Ovary (tissue), 9 donors: ENCODE data around the gene SPDYC. TPM values are rescaled to one million over a fixed set of nuclear protein-coding genes. Genes with fewer than 3 reads are reported as not detected.

Experiments
- DNase-seq, 5 donors: peaks; one replicate each; pipeline ENCODE4 v3.0.0-alpha.2; 2019 to 2020
- H3K27ac ChIP-seq, 2 donors: fragments of 200-600 bp; one replicate each; pipeline versions ENCODE4 v1.5.1 to v1.8.0; 2019 to 2022
- H3K27me3 ChIP-seq: fragments of 200-600 bp; one replicate; pipeline ENCODE4 v1.8.0; 2022
- H3K36me3 ChIP-seq: fragments of 200-600 bp; sonication (generic); one replicate; pipeline ENCODE4 v1.5.1; 2019
- H3K4me1 ChIP-seq: one replicate; pipeline ENCODE4 v1.8.1; 2013; ENCODE audit warnings: mild to moderate bottlenecking, moderate library complexity; ENCODE audit not compliant: insufficient read depth
- H3K4me3 ChIP-seq: fragments of 200-600 bp; sonication (generic); one replicate; pipeline ENCODE4 v1.5.1; 2017
- H3K9me3 ChIP-seq, 2 donors: fragments of 200-600 bp in 1 of 2; sonication (generic) in 1 of 2; one replicate each; pipeline versions ENCODE4 v1.5.1 to v1.8.1; 2013 to 2019; ENCODE audit warnings: mild to moderate bottlenecking in 1 of 2, moderate library complexity in 1 of 2
- CTCF ChIP-seq, 3 donors: fragments of 450-650 bp in 2 of 3; fragments of 200-600 bp in 1 of 3; IDR thresholded peaks; one replicate each; pipeline versions ENCODE4 v1.5.1 to v1.8.0; 2016 to 2022; ENCODE audit warnings: antibody characterized with exemption in 3 of 3, mild to moderate bottlenecking in 1 of 3
- EP300 ChIP-seq: sonication (generic); formaldehyde crosslinking; IDR thresholded peaks from one replicate; pipeline ENCODE4 v1.6.1; 2017; ENCODE audit warnings: antibody characterized with exemption
- POLR2A ChIP-seq: fragments of 450-650 bp; IDR thresholded peaks from one replicate; pipeline ENCODE4 v1.6.1; 2017; ENCODE audit warnings: antibody characterized with exemption, mild to moderate bottlenecking, moderate library complexity
- WGBS, 3 donors: extraction: QIAGEN DNeasy Blood & Tissue Kit in 1 of 3; methylation state at CpG; one replicate each; pipeline versions ENCODE4 v1.1.5 to v1.1.7; 2013 to 2017; 5-methylcytosine and 5-hydroxymethylcytosine counted together
- intact Hi-C, 4 donors: fragments of 100-400 bp; cut with DNase I; formaldehyde crosslinking; loops; one replicate each; pipeline versions ENCODE4 v1.11.0 to v1.15.1; 2022 to 2023
- polyA plus RNA-seq, 2 donors: library from polyadenylated mRNA; stranded (reverse); fragments of 200-250 nt in 1 of 2; fragments of 350-450 nt in 1 of 2; fragmentation: Illumina TruSeq in 1 of 2; extraction: RNeasy Lipid Tissue Mini Kit (QIAGEN cat#74804) in 1 of 2; gene quantifications; one replicate each; pipeline ENCODE4 v1.2.3, GENCODE V29; 2013 to 2014
- total RNA-seq, 7 donors: library from RNA; depleted of rRNA in 2 of 7; stranded (reverse); fragments of >200 nt in 2 of 7; fragmentation: NEBNext Ultra II Directional in 3 of 7; extraction: Animal tissue kit (Norgen Biotek cat#: 25700) in 3 of 7; gene quantifications; one replicate each; pipeline versions ENCODE4 v1.1.0 to v1.2.4, GENCODE V29; 2016 to 2023
- donor health status: DM: no; HTN: no; CAD: no; lungs with moderate emphysema.
- donor health status: DM: no; HTN: no; CAD: no.
- donor health status: Bipolar disorder and iron deficiency.
- donor health status: DM: yes; HTN: yes; CAD: no.
- donor health status: DM: no; HTN: no; CAD: no.
- donor health status: DM: yes; HTN: yes; CAD: no.

SPDYC gene
- total and polyA plus RNA-seq, 9 donors, result 0.07 TPM; not detected in 8

- Histone ChIP-seq H3K36me3 (no peaks in the 10 kb centered on the region), H3K27me3 (no peaks in the 10 kb centered on the region), H3K4me1 (no peaks in the 10 kb centered on the region), H3K27ac (no peak overlapping the region), H3K9me3 (no peaks in the 10 kb centered on the region), H3K4me3 (no peak overlapping the region)
- WGBS, 3 donors, result 88 to 100% (median 96%) methylated on average over 3 of the region's 3 CpGs
- intact Hi-C loops, result no loop called here
- TF ChIP-seq POLR2A, result no peak
- TF ChIP-seq CTCF (IDR thresholded peaks at IDR 0.05), result no peak
- no peak for TF ChIP-seq EP300
- peak in 1 of 5 donors; percentile 3 for DNase-seq
Observed at GRCh38 chr11:65156926-65157325, 13.1 kb upstream of the SPDYC start.

- no peak for DNase-seq
- no peaks in the 10 kb centered on the region for H3K9me3 ChIP-seq
- intact Hi-C loops, result no loop called here
- no peak overlapping the region for H3K4me3 ChIP-seq
- H3K27ac ChIP-seq, result no peak overlapping the region
- no peaks in the 10 kb centered on the region for H3K36me3 ChIP-seq
- no peaks in the 10 kb centered on the region for H3K27me3 ChIP-seq
- WGBS, 3 donors, result 76 to 84% (median 81%) methylated on average over 3 of the region's 3 CpGs
- no peak for TF ChIP-seq EP300
- TF ChIP-seq POLR2A, result no peak
- no peak for TF ChIP-seq CTCF (IDR thresholded peaks at IDR 0.05)
- no peaks in the 10 kb centered on the region for H3K4me1 ChIP-seq
Observed at GRCh38 chr11:65157336-65157735, 12.7 kb upstream of the SPDYC start.

GRCh38 chr11:65159012-65159411 lies 11.0 kb upstream of the SPDYC start:
- Histone ChIP-seq H3K36me3 (no peaks in the 10 kb centered on the region), H3K27ac (no peak overlapping the region), H3K4me1 (no peaks in the 10 kb centered on the region), H3K9me3 (no peaks in the 10 kb centered on the region), H3K4me3 (no peak overlapping the region), H3K27me3 (no peaks in the 10 kb centered on the region)
- DNase-seq, result peak in 1 of 5 donors; percentile 4
- intact Hi-C loops, result no loop called here
- TF ChIP-seq POLR2A (no peak), CTCF (IDR thresholded peaks at IDR 0.05) (no peak), EP300 (no peak)
- 62 to 77% (median 65%) methylated on average over 5 of the region's 5 CpGs for WGBS, 3 donors

GRCh38 chr11:65160643-65161042 lies 9.4 kb upstream of the SPDYC start:
- TF ChIP-seq EP300, result no peak
- TF ChIP-seq CTCF (IDR thresholded peaks at IDR 0.05), result no peak
- no peak for TF ChIP-seq POLR2A
- DNase-seq, result no peak
- no peaks in the 10 kb centered on the region for H3K27me3 ChIP-seq
- H3K9me3 ChIP-seq, result no peaks in the 10 kb centered on the region
- WGBS, 3 donors, result 72 to 79% (median 76%) methylated on average over 3 of the region's 3 CpGs
- no peaks in the 10 kb centered on the region for H3K36me3 ChIP-seq
- no peaks in the 10 kb centered on the region for H3K4me1 ChIP-seq
- no peak overlapping the region for H3K4me3 ChIP-seq
- no peak overlapping the region for H3K27ac ChIP-seq
- intact Hi-C loops, result no loop called here
